HEK293T (cell line): Measurements from ENCODE around the gene RAPH1.

ENCODE experiments used
- CTCF ChIA-PET: fragments of 350-600 bp; formaldehyde crosslinking; extraction: SDS; loops from one replicate; lab custom pipeline; 2021; ENCODE audit warnings: antibody characterized with exemption, inconsistent platforms; lab: Yijun Ruan, JAX
- POLR2A ChIA-PET: fragments of 350-600 bp; formaldehyde crosslinking; extraction: SDS; loops from one replicate; lab custom pipeline; 2020; ENCODE audit warnings: antibody characterized with exemption, inconsistent platforms; lab: Yijun Ruan, JAX
- DNase-seq: peaks from one replicate; pipeline ENCODE4 v3.0.0; 2012; ENCODE audit warnings: mixed read lengths; ENCODE audit errors: extremely low spot score
- ARNT ChIP-seq: fragments of 450-650 bp; IDR thresholded peaks from 2 replicates; pipeline ENCODE4 v1.6.1; 2017; ENCODE audit warnings: mild to moderate bottlenecking
- BHLHE40 ChIP-seq: fragments of 450-650 bp; IDR thresholded peaks from 2 replicates; pipeline ENCODE4 v1.6.1; 2016; ENCODE audit warnings: mild to moderate bottlenecking, moderate library complexity, borderline replicate concordance
- CTBP1 ChIP-seq: fragments of 450-650 bp; IDR thresholded peaks from 2 replicates; pipeline ENCODE4 v1.6.1; 2016; ENCODE audit warnings: borderline replicate concordance
- ELF4 ChIP-seq: fragments of 450-650 bp; IDR thresholded peaks from 2 replicates; pipeline ENCODE4 v1.6.1; 2017; ENCODE audit warnings: antibody characterized with exemption
- FOXA1 ChIP-seq: fragments of 450-650 bp; IDR thresholded peaks from 2 replicates; pipeline ENCODE4 v1.6.1; 2016; ENCODE audit warnings: mild to moderate bottlenecking
- FOXK2 ChIP-seq: fragments of 450-650 bp; IDR thresholded peaks from 2 replicates; pipeline ENCODE4 v1.6.1; 2016; ENCODE audit warnings: mild to moderate bottlenecking
- FOXM1 ChIP-seq: fragments of 450-650 bp; IDR thresholded peaks from 2 replicates; pipeline ENCODE4 v1.6.1; 2017; ENCODE audit warnings: mild to moderate bottlenecking, borderline replicate concordance
- HDGF ChIP-seq: fragments of 450-650 bp; IDR thresholded peaks from 2 replicates; pipeline ENCODE4 v1.6.1; 2017; ENCODE audit warnings: antibody characterized with exemption, borderline replicate concordance
- L3MBTL2 ChIP-seq: fragments of 450-650 bp; conservative IDR thresholded peaks from 2 replicates; pipeline ENCODE4 v1.6.1; 2016; ENCODE audit warnings: mild to moderate bottlenecking
- LEF1 ChIP-seq: fragments of 450-650 bp; IDR thresholded peaks from 2 replicates; pipeline ENCODE4 v1.6.1; 2017; ENCODE audit warnings: mild to moderate bottlenecking, borderline replicate concordance
- NFRKB ChIP-seq: fragments of 450-650 bp; IDR thresholded peaks from 2 replicates; pipeline ENCODE4 v1.6.1; 2016; ENCODE audit warnings: mild to moderate bottlenecking, moderate library complexity
- SP1 ChIP-seq: fragments of 450-650 bp; IDR thresholded peaks from 2 replicates; pipeline ENCODE4 v1.6.1; 2017
- SUZ12 ChIP-seq: fragments of 450-650 bp; IDR thresholded peaks from 2 replicates; pipeline ENCODE4 v1.6.1; 2016; ENCODE audit warnings: mild to moderate bottlenecking
- TARDBP ChIP-seq: fragments of 450-650 bp; IDR thresholded peaks from 2 replicates; pipeline ENCODE4 v1.6.1; 2016
- ZNF384 ChIP-seq: fragments of 450-650 bp; IDR thresholded peaks from 2 replicates; pipeline ENCODE4 v1.6.1; 2016
- TF ChIP-seq, protein P1 (sequence below): fragments of 450-650 bp; IDR thresholded peaks from 2 replicates; pipeline ENCODE4 v1.6.1; 2016

Gene RAPH1

DNA sequence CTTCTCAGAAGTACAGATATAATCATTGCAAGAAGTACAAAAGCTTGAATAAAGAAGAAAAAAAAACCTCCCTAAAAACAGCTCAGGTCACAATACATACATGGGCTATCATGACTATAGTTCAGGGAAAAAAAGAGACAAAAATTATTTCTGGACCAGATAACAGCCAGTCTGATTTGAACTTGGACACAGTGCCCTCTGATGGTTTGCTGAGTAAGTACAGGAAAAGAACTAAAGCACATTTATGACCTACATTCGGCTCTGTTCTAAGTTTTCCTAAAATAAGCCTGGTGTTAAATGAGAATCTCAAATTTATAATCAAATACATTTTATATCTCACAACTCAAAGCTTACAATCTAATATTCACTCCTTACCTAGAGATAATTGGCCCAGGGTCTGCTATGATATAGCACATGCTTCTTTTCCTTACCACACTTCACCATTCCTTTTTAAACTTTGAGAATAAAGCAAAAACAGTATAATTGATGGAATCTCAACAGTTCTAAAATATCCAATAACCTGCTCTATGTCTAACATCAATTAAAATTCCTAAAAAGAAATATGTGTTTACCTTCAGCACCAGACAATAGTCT is 81.1 kb downstream of the RAPH1 start:
- ChIA-PET CTCF (interaction anchor here (0.5 to 1.4 kb wide), 3 partner anchors 189 to 362 kb away, joined by 3 to 4 read pairs (median 4); no protein-coding TSS in a partner anchor), POLR2A (no interaction called here)
- DNase-seq, result peak; percentile 52
- TF ChIP-seq FOXK2 (no peak), ZNF384 (0 out of 2 replicates have a peak, but pooled peaks have one; percentile 7)

DNA sequence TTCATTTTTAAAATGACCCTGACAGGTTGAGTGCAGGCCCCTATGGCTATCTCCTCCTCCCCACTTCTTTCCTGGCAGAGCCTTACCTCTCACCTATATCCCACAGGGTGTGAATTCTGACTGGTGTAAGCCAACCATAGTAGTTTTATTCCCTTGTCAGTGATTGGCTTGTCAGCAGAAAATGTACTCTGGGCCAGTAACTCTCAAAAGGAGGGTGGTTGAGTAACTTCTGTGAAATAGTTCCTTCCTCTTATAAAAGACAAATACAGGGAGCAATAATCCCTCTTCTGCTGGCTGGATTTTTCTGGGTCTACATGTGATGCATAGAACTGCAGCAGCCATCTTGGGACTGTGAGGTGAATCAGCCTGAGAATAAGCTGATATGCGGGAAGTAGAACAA is 83.4 kb downstream of the RAPH1 start:
- TF ChIP-seq SUZ12 (no peak), SP1 (no peak), ZNF384 (no peak), CTBP1 (no peak), LEF1 (no peak), ARNT (no peak), NFRKB (no peak), BHLHE40 (no peak), FOXA1 (no peak), FOXK2 (no peak), HDGF (no peak), ELF4 (no peak), L3MBTL2 (no peak), FOXM1 (no peak), TARDBP (no peak)
- TF ChIP-seq, protein P1, sequence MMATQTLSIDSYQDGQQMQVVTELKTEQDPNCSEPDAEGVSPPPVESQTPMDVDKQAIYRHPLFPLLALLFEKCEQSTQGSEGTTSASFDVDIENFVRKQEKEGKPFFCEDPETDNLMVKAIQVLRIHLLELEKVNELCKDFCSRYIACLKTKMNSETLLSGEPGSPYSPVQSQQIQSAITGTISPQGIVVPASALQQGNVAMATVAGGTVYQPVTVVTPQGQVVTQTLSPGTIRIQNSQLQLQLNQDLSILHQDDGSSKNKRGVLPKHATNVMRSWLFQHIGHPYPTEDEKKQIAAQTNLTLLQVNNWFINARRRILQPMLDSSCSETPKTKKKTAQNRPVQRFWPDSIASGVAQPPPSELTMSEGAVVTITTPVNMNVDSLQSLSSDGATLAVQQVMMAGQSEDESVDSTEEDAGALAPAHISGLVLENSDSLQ, result no peak
- DNase-seq, result no peak
- POLR2A ChIA-PET, result no interaction called here
- CTCF ChIA-PET, result no interaction called here

DNA sequence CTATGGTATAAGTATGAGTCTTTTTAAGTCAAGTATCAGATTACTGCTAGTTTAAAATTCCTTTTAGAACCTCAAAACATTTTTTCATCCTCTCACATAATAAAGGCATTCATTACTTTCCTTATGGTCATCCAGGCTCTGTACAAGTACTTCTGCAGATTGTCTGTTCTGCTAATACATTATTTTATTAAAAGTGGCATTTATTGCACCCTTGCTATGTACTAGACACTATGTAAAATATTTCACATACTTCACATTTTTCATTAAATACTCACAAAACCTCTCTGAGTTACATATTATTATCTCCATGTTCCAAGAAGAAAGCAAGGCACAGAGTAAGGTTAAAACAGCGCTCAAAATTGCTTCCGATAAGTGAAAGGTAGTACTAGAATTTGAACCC is 84.1 kb downstream of the RAPH1 start:
- CTCF ChIA-PET, result no interaction called here
- POLR2A ChIA-PET, result no interaction called here
- no peak for TF ChIP-seq L3MBTL2
- TF ChIP-seq HDGF, result no peak
- no peak for TF ChIP-seq FOXA1
- TF ChIP-seq, protein P1, result no peak
- TF ChIP-seq ZNF384, result no peak
- TF ChIP-seq TARDBP, result no peak
- TF ChIP-seq FOXK2, result no peak
- TF ChIP-seq NFRKB, result no peak
- TF ChIP-seq SP1, result no peak
- no peak for TF ChIP-seq LEF1
- TF ChIP-seq BHLHE40, result no peak
- no peak for TF ChIP-seq SUZ12
- no peak for TF ChIP-seq CTBP1
- no peak for TF ChIP-seq FOXM1
- no peak for TF ChIP-seq ARNT
- no peak for TF ChIP-seq ELF4
- no peak for DNase-seq

DNA sequence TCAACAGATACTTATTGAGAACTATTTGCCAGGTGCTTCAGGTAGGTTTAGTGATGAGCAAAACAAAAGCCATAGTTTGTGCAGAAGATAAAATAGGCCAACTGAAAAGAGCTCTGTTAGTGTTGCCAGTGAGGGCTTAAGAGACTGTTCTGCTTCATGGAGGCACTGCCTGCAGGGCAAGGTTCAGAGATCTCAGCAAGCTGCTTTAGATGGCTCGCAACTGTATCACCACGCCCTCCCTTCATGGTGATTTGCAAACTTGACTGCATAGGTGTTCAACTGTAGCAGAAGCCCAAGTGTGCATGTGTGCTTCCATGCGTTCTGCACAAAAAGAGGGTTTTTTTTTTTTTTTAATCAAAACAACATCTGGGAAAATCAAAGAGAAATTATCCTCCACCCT is 84.5 kb downstream of the RAPH1 start:
- ChIA-PET CTCF (no interaction called here), POLR2A (no interaction called here)
- no peak for TF ChIP-seq FOXM1
- TF ChIP-seq, protein P1, result no peak
- TF ChIP-seq SUZ12, result no peak
- TF ChIP-seq L3MBTL2, result no peak
- TF ChIP-seq LEF1, result no peak
- TF ChIP-seq HDGF, result no peak
- no peak for TF ChIP-seq BHLHE40
- no peak for TF ChIP-seq ELF4
- DNase-seq, result no peak

DNA sequence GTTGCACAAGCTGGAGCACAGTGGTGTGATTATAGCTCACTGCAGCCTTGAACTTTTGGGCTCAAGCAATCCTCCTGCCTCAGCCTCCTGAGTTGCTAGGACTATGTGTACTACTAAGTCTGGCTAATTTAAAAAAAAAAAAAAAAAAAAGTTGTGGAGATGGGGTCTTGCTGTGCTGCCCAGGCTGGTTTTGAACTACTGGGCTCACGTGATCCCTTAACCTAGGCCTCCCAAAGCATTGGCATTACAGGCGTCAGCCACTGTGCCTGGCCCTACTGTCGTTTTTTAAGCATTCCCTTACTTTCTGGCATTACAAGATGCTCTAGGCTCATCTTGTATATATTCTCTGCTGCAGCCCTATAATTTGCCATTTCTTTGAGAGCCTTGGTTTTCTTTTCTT is 88.3 kb downstream of the RAPH1 start:
- CTCF ChIA-PET, result no interaction called here
- POLR2A ChIA-PET, result no interaction called here
- no peak for DNase-seq
- TF ChIP-seq ARNT, result no peak
- TF ChIP-seq SUZ12, result no peak
- no peak for TF ChIP-seq SP1
- TF ChIP-seq TARDBP, result no peak
- TF ChIP-seq LEF1, result no peak
- TF ChIP-seq FOXK2, result no peak

DNA sequence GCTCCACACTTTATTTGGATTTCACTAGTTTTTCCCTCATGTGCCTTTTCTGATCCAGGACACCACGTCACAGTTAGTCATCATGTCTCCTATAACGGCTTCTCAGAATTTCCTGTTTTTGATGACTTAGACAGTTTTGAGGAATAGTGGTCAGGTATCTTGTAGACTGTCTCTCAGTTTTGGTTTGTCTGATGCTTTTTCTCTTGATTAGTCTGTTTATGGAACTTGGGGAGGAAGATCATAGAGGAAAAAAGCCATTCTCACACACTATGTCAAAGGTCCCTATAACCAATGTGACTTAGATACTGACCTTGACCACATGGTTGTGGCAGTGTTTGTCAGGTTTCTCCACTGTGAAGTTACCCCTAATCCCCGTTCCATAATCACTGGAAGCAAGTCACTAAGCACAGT is 89.0 kb downstream of the RAPH1 start:
- ChIA-PET POLR2A (no interaction called here), CTCF (no interaction called here)
- DNase-seq, result no peak
- TF ChIP-seq ELF4 (no peak), HDGF (no peak), BHLHE40 (no peak), FOXK2 (no peak), FOXM1 (no peak), LEF1 (no peak), SP1 (no peak), ARNT (no peak), NFRKB (no peak)
